Endometrium (tissue), 2 donors: ENCODE measurements around the gene SERPINA3.
"Not testable (repeated sequence)": the region's sequence is repeated elsewhere in the genome, so short reads cannot be mapped to it uniquely, and the experiment has no call there.

Experiments
- FAIRE-seq: peaks from 2 replicates; lab custom pipeline; 2012; peaks lifted over from hg19 to GRCh38; lab: Jason Lieb, UNC
- donor health status: control.
- donor health status: control.

SERPINA3 gene

GRCh38 chr14:94633121-94633520, 20.9 kb downstream of the SERPINA3 start:
- no peak for FAIRE-seq

DNA sequence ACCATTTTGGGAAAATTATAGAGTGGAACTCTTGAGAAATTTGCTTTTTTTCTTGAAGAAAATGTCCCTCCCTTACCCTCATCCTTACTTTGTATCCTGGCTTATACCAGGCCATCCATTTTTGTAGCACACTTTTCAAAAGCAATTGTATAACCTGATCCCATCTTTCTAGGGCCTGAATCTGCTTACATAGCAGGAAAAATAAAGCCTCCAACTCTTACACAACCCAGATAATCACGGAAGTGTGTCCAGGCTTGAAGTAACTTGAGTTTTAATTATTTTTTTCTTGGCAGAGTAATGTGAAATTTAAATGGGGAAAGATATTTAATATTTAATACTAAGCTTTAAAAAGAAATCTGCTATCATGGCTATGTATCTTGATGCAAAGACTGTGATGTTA, 23.0 kb downstream of the SERPINA3 start:
- no peak for FAIRE-seq

GRCh38 chr14:94636744-94637412, 24.7 kb downstream of the SERPINA3 start:
- no peak for FAIRE-seq

DNA sequence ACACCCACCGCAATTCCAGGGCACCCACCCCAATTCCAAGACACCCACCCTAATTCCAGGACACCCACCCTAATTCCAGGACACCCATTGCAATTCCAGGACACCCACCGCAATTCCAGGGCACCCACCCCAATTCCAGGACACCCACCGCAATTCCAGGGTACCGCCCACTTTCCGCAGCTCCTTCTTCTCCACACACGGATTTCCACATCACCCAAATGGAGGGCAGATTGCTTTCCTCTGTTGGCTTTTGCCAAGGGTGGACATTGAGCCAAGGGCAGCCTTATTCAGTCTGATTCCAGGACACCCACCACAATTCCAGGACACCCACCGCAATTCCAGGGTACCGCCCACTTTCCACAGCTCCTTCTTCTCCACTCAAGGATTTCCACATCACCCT, 25.6 kb downstream of the SERPINA3 start:
- not testable (repeated sequence) for FAIRE-seq

DNA sequence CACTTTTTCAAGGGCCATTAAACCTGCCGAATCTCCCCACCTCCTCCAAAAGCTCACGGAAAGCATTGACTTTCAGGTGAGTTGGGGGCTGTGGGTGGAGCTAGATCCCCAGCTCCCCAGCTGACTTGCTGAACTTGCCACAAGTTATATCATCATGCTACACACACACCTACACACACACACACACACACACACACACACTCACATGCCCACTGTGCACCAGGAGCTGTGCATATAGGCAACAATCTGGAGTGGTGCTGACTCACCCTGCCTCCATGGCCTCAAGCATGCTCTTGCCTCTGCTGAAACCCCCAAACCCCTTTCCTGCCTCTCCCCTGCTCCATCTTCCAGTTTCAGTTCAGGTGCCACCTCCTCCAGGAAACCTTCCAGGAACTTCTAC, 26.1 kb downstream of the SERPINA3 start:
- no peak for FAIRE-seq

- no peak for FAIRE-seq
These were observed 27.0 kb downstream of the SERPINA3 start for GRCh38 chr14:94638961-94639817.

DNA sequence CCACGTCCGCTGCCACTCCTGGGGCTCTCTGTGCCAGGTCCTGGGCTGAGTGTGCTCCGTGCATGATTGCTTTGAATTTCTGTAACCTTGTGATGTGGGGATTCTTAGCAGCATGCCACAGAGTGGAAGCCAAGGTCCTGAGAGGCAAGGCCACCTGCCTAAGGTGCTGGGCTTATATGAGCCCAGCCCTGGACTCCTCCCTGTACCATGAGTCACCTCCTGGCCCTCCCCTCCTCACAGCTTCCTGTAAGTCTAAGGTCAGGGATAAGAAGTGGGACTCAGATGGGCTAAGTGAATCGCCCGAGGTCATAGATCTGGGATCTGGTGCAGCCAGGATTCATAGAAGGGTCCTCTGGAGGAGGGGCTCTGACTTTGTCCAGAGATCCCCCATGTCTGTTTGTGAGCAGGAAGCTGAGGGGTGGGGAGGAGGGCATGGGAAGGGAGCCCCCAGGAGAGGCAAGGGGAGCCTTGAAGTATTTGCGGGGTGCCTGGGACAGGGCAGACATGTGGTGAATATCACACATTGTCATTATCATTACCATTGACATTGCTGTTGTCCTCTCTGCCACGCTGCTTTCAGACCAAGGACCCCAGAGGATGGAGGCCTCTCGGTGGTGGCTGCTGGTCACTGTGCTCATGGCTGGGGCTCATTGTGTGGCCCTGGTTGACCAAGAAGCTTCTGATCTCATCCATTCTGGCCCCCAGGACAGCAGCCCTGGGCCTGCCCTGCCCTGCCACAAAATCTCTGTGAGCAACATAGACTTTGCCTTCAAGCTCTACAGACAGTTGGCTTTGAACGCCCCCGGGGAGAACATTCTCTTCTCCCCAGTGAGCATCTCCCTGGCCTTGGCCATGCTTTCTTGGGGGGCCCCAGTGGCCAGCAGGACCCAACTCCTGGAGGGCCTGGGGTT, 28.8 kb downstream of the SERPINA3 start:
- FAIRE-seq, result no peak

- FAIRE-seq, result no peak
These were observed 29.4 kb downstream of the SERPINA3 start for GRCh38 chr14:94641632-94641955.

- FAIRE-seq, result no peak
These were observed 31.3 kb downstream of the SERPINA3 start for GRCh38 chr14:94643316-94644101.

DNA sequence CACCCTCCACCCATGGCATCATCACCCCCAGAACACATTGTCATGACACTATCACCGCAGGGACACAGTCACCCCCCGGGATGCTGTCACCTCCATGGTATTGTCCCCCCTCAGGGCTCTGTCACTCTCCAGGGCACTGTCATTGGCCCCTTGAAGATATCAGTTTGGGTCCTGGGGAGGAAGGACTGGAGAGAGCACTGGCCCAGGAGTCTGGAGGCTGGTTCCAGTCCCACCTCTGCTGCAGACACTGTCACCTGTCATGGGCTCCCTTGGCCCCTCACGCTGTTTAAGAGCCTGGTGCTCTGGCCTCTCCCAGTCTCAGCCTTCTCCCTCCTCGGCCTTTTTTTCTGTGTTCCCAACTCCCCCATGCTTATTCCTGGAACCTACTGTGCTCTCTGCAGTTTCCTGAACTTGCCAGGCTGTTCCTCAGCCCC, 31.9 kb downstream of the SERPINA3 start:
- FAIRE-seq, result no peak

- no peak for FAIRE-seq
These were observed 33.9 kb downstream of the SERPINA3 start for GRCh38 chr14:94646066-94646465.

GRCh38 chr14:94646481-94646880, 34.3 kb downstream of the SERPINA3 start:
- no peak for FAIRE-seq

DNA sequence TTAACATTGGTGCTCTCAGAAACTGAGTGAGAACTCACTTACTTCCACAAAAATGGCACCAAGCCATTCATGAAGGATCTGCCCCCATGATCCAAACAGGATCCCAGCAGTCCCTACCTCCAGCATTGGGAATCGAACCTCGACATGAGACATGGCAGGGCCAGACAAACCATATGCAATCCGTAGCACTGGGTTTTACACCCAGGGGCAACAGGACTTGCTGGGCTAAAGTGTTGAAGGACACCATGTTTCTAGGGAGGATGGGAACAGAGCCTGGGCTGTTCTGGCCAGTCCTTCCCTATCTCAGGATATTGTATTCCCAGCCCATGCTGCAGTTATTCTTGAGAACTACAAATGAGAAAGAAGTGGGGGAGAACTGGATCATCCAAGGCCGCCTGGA, 36.6 kb downstream of the SERPINA3 start:
- FAIRE-seq, result no peak

GRCh38 chr14:94649543-94650443, 37.6 kb downstream of the SERPINA3 start:
- no peak for FAIRE-seq

GRCh38 chr14:94650444-94650775, 38.2 kb downstream of the SERPINA3 start:
- FAIRE-seq, result no peak

DNA sequence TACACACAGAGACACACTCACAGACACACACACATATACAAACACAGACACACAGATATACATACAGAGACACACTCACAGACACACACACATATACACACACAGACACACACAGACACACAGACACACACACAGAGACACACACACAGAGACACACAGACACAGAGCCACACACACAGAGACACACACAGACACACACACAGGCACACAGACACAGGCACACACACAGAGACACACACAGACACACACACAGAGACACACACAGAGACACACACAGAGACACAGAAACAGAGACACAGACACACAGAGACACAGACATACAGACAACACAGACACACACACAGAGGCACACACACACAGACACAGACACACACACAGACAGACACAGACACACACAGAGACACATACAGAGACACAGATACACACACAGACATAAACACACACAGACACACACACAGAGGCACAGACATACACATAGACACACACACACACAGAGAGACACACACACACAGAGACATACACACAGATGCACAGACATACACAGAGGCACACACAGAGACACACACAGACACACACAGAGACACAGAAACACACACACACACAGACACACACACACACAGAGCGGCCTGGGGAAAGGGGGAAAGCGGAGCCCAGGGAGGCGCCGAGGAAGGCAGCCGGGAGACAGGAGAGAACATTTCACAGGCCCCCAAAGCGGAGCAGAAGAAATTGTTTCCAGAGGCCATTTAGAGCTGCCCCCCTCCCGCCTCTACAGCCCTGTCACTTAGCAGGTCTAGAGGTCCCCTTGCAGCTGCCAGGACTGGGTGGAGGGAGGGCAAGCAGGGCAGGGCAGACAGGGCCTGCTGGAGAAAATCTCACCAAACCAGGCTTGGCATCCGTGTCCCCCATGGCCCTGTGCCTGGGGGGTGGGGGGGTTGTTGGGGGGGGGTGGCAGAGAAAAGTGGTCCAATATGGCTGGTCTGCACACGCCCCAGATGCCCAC, 38.9 kb downstream of the SERPINA3 start:
- FAIRE-seq, result no peak

DNA sequence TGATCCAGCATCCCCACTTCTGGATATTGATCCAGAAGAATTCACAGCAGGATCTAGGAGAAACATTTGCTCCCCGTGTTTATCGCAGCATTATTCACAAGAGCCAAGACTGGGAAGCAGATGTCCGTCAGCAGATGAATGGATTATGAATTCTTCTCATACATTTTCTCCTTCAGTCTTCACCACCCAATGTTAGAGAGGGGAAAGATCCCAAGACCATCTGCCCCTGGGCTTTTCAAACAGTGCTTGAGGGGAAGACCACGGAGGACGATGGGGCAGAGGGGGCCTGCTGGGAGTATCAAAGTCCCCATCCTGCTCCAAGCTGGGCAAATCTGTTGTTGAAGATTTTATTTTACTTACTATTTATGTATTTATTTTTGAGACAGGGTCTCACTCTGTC, 41.1 kb downstream of the SERPINA3 start:
- FAIRE-seq, result no peak

GRCh38 chr14:94654071-94654861, 42.1 kb downstream of the SERPINA3 start:
- no peak for FAIRE-seq
